ENCODE results near the gene GPR37L1.

The GPR37L1 gene

GRCh38 chr1:202157945-202158344 is 35.2 kb downstream of the GPR37L1 start:
- H3K36me3 ChIP-seq (ENCODE audit: control insufficient read depth, insufficient read depth, low read length), result no peaks in the 10 kb centered on the region
- H3K9ac ChIP-seq (ENCODE audit: low read length), result no peak overlapping the region
- no peak overlapping the region for H3K4me3 ChIP-seq (ENCODE audit: low read depth, low read length)
- H3K27ac ChIP-seq (ENCODE audit: low read depth, low read length), result no peak overlapping the region
- no peaks in the 10 kb centered on the region for H3K27me3 ChIP-seq (ENCODE audit: control insufficient read depth, insufficient read depth, low read length)
- H3K9me3 ChIP-seq (ENCODE audit: control insufficient read depth, insufficient read depth, low read depth, low read length), result no peaks in the 10 kb centered on the region
- H3K4me1 ChIP-seq (ENCODE audit: control insufficient read depth, insufficient read depth, low read length), result peaks cover 49% of the 10 kb centered on the region

- no peaks in the 10 kb centered on the region for H3K36me3 ChIP-seq (ENCODE audit: control insufficient read depth, insufficient read depth, low read length)
- no peaks in the 10 kb centered on the region for H3K27me3 ChIP-seq (ENCODE audit: control insufficient read depth, insufficient read depth, low read length)
- no peaks in the 10 kb centered on the region for H3K9me3 ChIP-seq (ENCODE audit: control insufficient read depth, insufficient read depth, low read depth, low read length)
- H3K9ac ChIP-seq (ENCODE audit: low read length), result no peak overlapping the region
- H3K4me1 ChIP-seq (ENCODE audit: control insufficient read depth, insufficient read depth, low read length), result peaks cover 57% of the 10 kb centered on the region
- H3K27ac ChIP-seq (ENCODE audit: low read depth, low read length), result no peak overlapping the region
- H3K4me3 ChIP-seq (ENCODE audit: low read depth, low read length), result no peak overlapping the region
Observed at GRCh38 chr1:202158810-202159533, 36.3 kb downstream of the GPR37L1 start.

- peaks cover 53% of the 10 kb centered on the region for H3K4me1 ChIP-seq (ENCODE audit: control insufficient read depth, insufficient read depth, low read length)
- H3K9ac ChIP-seq (ENCODE audit: low read length), result no peak overlapping the region
- H3K4me3 ChIP-seq (ENCODE audit: low read depth, low read length), result no peak overlapping the region
- no peaks in the 10 kb centered on the region for H3K27me3 ChIP-seq (ENCODE audit: control insufficient read depth, insufficient read depth, low read length)
- H3K27ac ChIP-seq (ENCODE audit: low read depth, low read length), result no peak overlapping the region
- no peaks in the 10 kb centered on the region for H3K9me3 ChIP-seq (ENCODE audit: control insufficient read depth, insufficient read depth, low read depth, low read length)
- no peaks in the 10 kb centered on the region for H3K36me3 ChIP-seq (ENCODE audit: control insufficient read depth, insufficient read depth, low read length)
Observed at GRCh38 chr1:202159534-202160371, 37.0 kb downstream of the GPR37L1 start.

- no peak within 1 kb of the TSS for H3K27ac ChIP-seq (ENCODE audit: low read depth, low read length)
- H3K9me3 ChIP-seq (ENCODE audit: control insufficient read depth, insufficient read depth, low read depth, low read length), result no peaks in the 10 kb centered on the region
- no peak within 1 kb of the TSS for H3K9ac ChIP-seq (ENCODE audit: low read length)
- no peaks in the 10 kb centered on the region for H3K27me3 ChIP-seq (ENCODE audit: control insufficient read depth, insufficient read depth, low read length)
- no peak within 1 kb of the TSS for H3K4me3 ChIP-seq (ENCODE audit: low read depth, low read length)
- peaks cover 55% of the 10 kb centered on the region for H3K4me1 ChIP-seq (ENCODE audit: control insufficient read depth, insufficient read depth, low read length)
- H3K36me3 ChIP-seq (ENCODE audit: control insufficient read depth, insufficient read depth, low read length), result no peaks in the 10 kb centered on the region
Observed at GRCh38 chr1:202160377-202160940, 37.7 kb downstream of the GPR37L1 start, which contains the start of gene PTPN7. PTPN7 (minus strand) TSS chr1:202160602; CDS start chr1:202159402, 1,200 bp downstream.

GRCh38 chr1:202161151-202162046 is 38.7 kb downstream of the GPR37L1 start:
- H3K4me1 ChIP-seq (ENCODE audit: control insufficient read depth, insufficient read depth, low read length), result peaks cover 61% of the 10 kb centered on the region
- H3K36me3 ChIP-seq (ENCODE audit: control insufficient read depth, insufficient read depth, low read length), result no peaks in the 10 kb centered on the region
- no peaks in the 10 kb centered on the region for H3K27me3 ChIP-seq (ENCODE audit: control insufficient read depth, insufficient read depth, low read length)
- H3K9me3 ChIP-seq (ENCODE audit: control insufficient read depth, insufficient read depth, low read depth, low read length), result no peaks in the 10 kb centered on the region
- H3K27ac ChIP-seq (ENCODE audit: low read depth, low read length), result no peak overlapping the region
- no peak overlapping the region for H3K4me3 ChIP-seq (ENCODE audit: low read depth, low read length)
- H3K9ac ChIP-seq (ENCODE audit: low read length), result no peak overlapping the region

- no peaks in the 10 kb centered on the region for H3K36me3 ChIP-seq (ENCODE audit: control insufficient read depth, insufficient read depth, low read length)
- no peak overlapping the region for H3K9ac ChIP-seq (ENCODE audit: low read length)
- no peak overlapping the region for H3K4me3 ChIP-seq (ENCODE audit: low read depth, low read length)
- H3K4me1 ChIP-seq (ENCODE audit: control insufficient read depth, insufficient read depth, low read length), result peaks cover 56% of the 10 kb centered on the region
- H3K27ac ChIP-seq (ENCODE audit: low read depth, low read length), result no peak overlapping the region
- no peaks in the 10 kb centered on the region for H3K9me3 ChIP-seq (ENCODE audit: control insufficient read depth, insufficient read depth, low read depth, low read length)
- no peaks in the 10 kb centered on the region for H3K27me3 ChIP-seq (ENCODE audit: control insufficient read depth, insufficient read depth, low read length)
Observed at GRCh38 chr1:202162047-202162417, 39.3 kb downstream of the GPR37L1 start.

- Histone ChIP-seq H3K27ac (ENCODE audit: low read depth, low read length) (no peak overlapping the region), H3K4me1 (ENCODE audit: control insufficient read depth, insufficient read depth, low read length) (peaks cover 56% of the 10 kb centered on the region), H3K9ac (ENCODE audit: low read length) (no peak overlapping the region), H3K27me3 (ENCODE audit: control insufficient read depth, insufficient read depth, low read length) (no peaks in the 10 kb centered on the region), H3K9me3 (ENCODE audit: control insufficient read depth, insufficient read depth, low read depth, low read length) (no peaks in the 10 kb centered on the region), H3K4me3 (ENCODE audit: low read depth, low read length) (no peak overlapping the region), H3K36me3 (ENCODE audit: control insufficient read depth, insufficient read depth, low read length) (no peaks in the 10 kb centered on the region)
Observed at GRCh38 chr1:202162418-202163280, 39.9 kb downstream of the GPR37L1 start.

- Histone ChIP-seq H3K4me3 (ENCODE audit: low read depth, low read length) (no peak overlapping the region), H3K9me3 (ENCODE audit: control insufficient read depth, insufficient read depth, low read depth, low read length) (no peaks in the 10 kb centered on the region), H3K27ac (ENCODE audit: low read depth, low read length) (no peak overlapping the region), H3K27me3 (ENCODE audit: control insufficient read depth, insufficient read depth, low read length) (no peaks in the 10 kb centered on the region), H3K36me3 (ENCODE audit: control insufficient read depth, insufficient read depth, low read length) (no peaks in the 10 kb centered on the region), H3K4me1 (ENCODE audit: control insufficient read depth, insufficient read depth, low read length) (peaks cover 56% of the 10 kb centered on the region), H3K9ac (ENCODE audit: low read length) (no peak overlapping the region)
Observed at GRCh38 chr1:202163281-202164270, 40.9 kb downstream of the GPR37L1 start.

- no peak overlapping the region for H3K4me3 ChIP-seq (ENCODE audit: low read depth, low read length)
- no peaks in the 10 kb centered on the region for H3K9me3 ChIP-seq (ENCODE audit: control insufficient read depth, insufficient read depth, low read depth, low read length)
- peaks cover 48% of the 10 kb centered on the region for H3K4me1 ChIP-seq (ENCODE audit: control insufficient read depth, insufficient read depth, low read length)
- H3K36me3 ChIP-seq (ENCODE audit: control insufficient read depth, insufficient read depth, low read length), result no peaks in the 10 kb centered on the region
- no peaks in the 10 kb centered on the region for H3K27me3 ChIP-seq (ENCODE audit: control insufficient read depth, insufficient read depth, low read length)
- no peak overlapping the region for H3K9ac ChIP-seq (ENCODE audit: low read length)
- no peak overlapping the region for H3K27ac ChIP-seq (ENCODE audit: low read depth, low read length)
Observed at GRCh38 chr1:202164271-202165037, 41.7 kb downstream of the GPR37L1 start.
